Neutrophil (primary cell): ENCODE measurements around the gene RGS13.

Experiments used
- H3K27ac ChIP-seq: fragments of 200-600 bp; sonication (generic); 2 replicates; pipeline ENCODE4 v1.5.1; 2016; ENCODE audit warnings: mild to moderate bottlenecking, moderate library complexity
- H3K27me3 ChIP-seq: fragments of 200-600 bp; sonication (generic); 2 replicates; pipeline ENCODE4 v1.6.0; 2016; ENCODE audit warnings: mild to moderate bottlenecking
- H3K36me3 ChIP-seq: fragments of 200-600 bp; sonication (generic); 2 replicates; pipeline ENCODE4 v1.5.1; 2017
- H3K4me1 ChIP-seq, 2 experiments: fragments of 200-600 bp in 1 of 2; sonication (generic) in 1 of 2; 1 replicate in 1 of 2; 2 replicates in 1 of 2; pipeline versions ENCODE4 v1.5.1 to v1.6.1; 2013 to 2016; ENCODE audit warnings: low read depth in 1 of 2, low read length in 1 of 2, mild to moderate bottlenecking in 1 of 2, moderate library complexity in 1 of 2; ENCODE audit not compliant: control insufficient read depth in 1 of 2, insufficient read depth in 1 of 2
- H3K4me3 ChIP-seq, 2 experiments: fragments of 200-600 bp in 1 of 2; sonication (generic) in 1 of 2; 1 replicate in 1 of 2; 2 replicates in 1 of 2; pipeline ENCODE4 v1.5.1; 2013 to 2016; ENCODE audit warnings: low read depth in 1 of 2, low read length in 1 of 2, mild to moderate bottlenecking in 1 of 2, moderate library complexity in 1 of 2
- H3K9me3 ChIP-seq: fragments of 200-600 bp; sonication (generic); 2 replicates; pipeline ENCODE4 v1.5.1; 2016
- TF ChIP-seq, protein P1 (sequence below): fragments of 200-600 bp; sonication (generic); IDR thresholded peaks from 2 replicates; pipeline ENCODE4 v1.5.1; 2016; ENCODE audit warnings: antibody characterized with exemption

RGS13 gene, protein sequence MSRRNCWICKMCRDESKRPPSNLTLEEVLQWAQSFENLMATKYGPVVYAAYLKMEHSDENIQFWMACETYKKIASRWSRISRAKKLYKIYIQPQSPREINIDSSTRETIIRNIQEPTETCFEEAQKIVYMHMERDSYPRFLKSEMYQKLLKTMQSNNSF

DNA sequence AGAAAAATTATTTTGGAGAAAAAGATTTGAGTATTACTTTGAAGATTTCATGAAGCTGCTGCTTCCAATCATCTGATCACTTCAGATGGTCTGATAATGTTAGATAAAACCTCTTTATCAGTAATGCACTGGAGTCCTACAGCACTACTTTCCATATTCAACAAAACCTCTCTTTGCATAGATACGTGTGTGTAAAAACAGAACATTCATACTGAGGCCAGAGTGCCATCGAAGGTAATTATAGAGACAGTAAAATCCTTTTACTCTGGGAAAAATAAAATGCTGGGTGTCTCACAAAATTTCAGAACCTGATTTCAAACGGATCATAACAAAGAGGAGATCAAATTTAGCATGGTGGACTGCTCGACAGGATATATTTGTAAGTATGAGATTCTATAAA, at the start of gene RGS13:
TSS of gene RGS13 (plus strand) at position 209 of the 400 bp plus-strand sequence. CDS start 8,188 bp downstream, outside the sequence.
- Histone ChIP-seq H3K27me3 (no peaks in the 10 kb centered on the region), H3K36me3 (no peaks in the 10 kb centered on the region), H3K27ac (no peak within 1 kb of the TSS), H3K9me3 (no peaks in the 10 kb centered on the region), H3K4me3 (no peak within 1 kb of the TSS), H3K4me1 (no peaks in the 10 kb centered on the region)
- TF ChIP-seq, protein P1, sequence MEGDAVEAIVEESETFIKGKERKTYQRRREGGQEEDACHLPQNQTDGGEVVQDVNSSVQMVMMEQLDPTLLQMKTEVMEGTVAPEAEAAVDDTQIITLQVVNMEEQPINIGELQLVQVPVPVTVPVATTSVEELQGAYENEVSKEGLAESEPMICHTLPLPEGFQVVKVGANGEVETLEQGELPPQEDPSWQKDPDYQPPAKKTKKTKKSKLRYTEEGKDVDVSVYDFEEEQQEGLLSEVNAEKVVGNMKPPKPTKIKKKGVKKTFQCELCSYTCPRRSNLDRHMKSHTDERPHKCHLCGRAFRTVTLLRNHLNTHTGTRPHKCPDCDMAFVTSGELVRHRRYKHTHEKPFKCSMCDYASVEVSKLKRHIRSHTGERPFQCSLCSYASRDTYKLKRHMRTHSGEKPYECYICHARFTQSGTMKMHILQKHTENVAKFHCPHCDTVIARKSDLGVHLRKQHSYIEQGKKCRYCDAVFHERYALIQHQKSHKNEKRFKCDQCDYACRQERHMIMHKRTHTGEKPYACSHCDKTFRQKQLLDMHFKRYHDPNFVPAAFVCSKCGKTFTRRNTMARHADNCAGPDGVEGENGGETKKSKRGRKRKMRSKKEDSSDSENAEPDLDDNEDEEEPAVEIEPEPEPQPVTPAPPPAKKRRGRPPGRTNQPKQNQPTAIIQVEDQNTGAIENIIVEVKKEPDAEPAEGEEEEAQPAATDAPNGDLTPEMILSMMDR, result no peak

DNA sequence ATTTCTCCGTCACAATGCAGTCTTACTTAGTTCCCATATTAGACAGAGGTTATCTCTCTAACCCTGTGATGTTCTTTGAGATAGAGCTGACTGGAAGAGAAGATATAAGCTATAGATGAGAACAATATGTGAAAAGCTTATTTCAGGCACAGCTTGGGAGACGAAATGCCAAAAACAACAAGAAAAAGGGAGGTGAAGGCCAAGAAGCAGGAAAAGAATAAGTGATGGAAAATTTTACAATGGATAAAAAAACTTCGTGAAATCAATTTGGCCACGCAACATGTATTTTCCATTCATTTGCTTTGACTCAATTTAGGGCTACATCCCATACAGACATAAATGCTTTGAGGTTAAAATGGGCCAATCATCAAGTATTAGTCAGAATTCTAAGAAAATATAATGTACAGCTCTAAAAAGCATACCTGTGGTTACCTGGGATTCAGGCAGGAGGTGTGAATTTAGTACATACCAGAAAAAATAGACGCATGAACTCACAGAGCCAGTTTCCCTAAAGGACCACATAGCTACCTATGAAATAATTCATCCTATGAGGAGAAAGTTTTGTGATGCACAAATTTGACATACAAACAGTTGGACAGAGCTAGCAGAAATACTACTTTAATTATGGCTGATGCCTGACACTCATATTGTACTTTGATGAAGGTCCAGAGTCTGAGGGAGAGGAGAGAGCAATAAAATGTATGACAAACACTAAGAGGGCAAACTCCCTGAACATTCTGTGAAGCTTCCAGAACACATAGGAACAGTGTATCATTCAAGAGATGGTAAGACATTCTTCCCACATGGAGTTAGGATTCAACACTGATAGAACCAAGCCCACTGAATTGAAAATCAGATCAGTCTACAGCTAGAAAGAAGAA, 48.3 kb upstream of the RGS13 start:
- TF ChIP-seq, protein P1, result no peak
- H3K4me1 ChIP-seq, result no peaks in the 10 kb centered on the region
- H3K27ac ChIP-seq, result no peak overlapping the region
- H3K9me3 ChIP-seq, result no peaks in the 10 kb centered on the region
- no peak overlapping the region for H3K4me3 ChIP-seq
- no peaks in the 10 kb centered on the region for H3K36me3 ChIP-seq
- no peaks in the 10 kb centered on the region for H3K27me3 ChIP-seq

DNA sequence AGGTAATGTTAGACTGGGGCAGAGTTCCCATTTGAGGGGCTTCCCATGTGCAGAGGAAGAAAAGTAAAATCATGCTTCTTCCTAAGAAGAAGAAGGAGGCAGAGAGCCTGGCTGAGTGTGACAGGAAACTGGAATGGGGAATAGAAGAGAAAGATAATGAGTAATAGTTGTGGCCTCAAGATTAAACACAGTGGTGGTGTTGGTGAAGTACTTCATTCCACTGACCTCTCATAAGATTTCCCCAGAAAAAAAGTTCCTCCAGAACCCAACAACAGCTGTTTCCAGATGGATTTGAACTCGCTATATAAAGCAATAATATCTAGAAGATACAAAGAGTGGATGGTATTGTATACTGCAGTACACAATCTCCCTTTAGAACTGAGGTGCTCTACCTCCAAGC, 47.4 kb upstream of the RGS13 start:
- Histone ChIP-seq H3K36me3 (no peaks in the 10 kb centered on the region), H3K9me3 (no peaks in the 10 kb centered on the region), H3K27ac (no peak overlapping the region), H3K4me1 (no peaks in the 10 kb centered on the region), H3K4me3 (no peak overlapping the region), H3K27me3 (no peaks in the 10 kb centered on the region)
- TF ChIP-seq, protein P1, result no peak

DNA sequence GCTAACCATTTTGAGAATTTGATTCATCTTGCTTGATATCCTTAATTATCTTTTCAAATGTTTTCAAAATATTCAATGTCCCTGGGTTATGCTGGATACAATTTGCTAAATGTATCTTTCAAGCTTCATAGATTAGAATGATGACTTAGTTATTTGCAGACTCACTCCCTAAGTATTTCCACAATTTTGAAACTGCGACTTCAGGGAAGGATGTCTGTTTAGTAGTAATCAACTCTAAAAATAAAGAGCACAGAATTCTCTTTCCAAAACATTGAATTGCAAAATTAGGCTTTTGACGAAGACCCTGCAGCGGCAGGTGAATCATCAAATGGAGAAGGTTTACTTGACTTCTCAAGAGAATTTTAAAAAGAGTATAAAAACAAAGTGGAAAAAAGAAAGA, 46.1 kb upstream of the RGS13 start:
- no peaks in the 10 kb centered on the region for H3K4me1 ChIP-seq
- no peaks in the 10 kb centered on the region for H3K36me3 ChIP-seq
- H3K27me3 ChIP-seq, result no peaks in the 10 kb centered on the region
- TF ChIP-seq, protein P1, result no peak
- no peak overlapping the region for H3K4me3 ChIP-seq
- H3K27ac ChIP-seq, result no peak overlapping the region
- no peaks in the 10 kb centered on the region for H3K9me3 ChIP-seq

DNA sequence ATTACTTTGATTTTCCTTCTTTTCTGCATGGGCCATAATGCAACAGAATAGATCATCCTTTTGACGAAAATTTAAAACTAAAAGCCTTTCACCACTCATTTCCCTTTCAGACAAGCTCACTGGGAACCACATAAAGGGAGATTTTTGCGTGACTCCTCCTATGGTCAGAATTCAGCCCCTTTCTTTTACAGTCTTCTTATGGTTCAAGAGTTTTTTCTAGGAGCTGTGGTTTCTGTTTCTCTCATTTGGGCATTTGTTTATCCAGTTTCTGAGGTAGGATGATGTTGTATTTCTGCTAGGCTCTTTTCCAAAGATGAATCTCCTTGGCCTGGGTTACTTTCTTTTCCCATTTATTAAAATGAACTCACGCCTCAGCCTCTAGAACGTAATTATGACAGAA, 43.4 kb upstream of the RGS13 start:
- TF ChIP-seq, protein P1, result no peak

More for the DNA sequence above, 43.4 kb upstream of the RGS13 start:
- peaks cover 3% of the 10 kb centered on the region for H3K27me3 ChIP-seq
- H3K4me1 ChIP-seq, result no peaks in the 10 kb centered on the region
- H3K4me3 ChIP-seq, result no peak overlapping the region
- no peaks in the 10 kb centered on the region for H3K36me3 ChIP-seq
- H3K27ac ChIP-seq, result no peak overlapping the region
- H3K9me3 ChIP-seq, result no peaks in the 10 kb centered on the region
